GM18867 (cell line): ENCODE data around the gene FAM131C.
"Not testable (repeated sequence)": the region's sequence is repeated elsewhere in the genome, so short reads cannot be mapped to it uniquely, and the experiment has no call there.

Experiments used
- ATAC-seq: cut with Tn5 transposase; IDR thresholded peaks from one replicate; pipeline ENCODE4 v1.9.1; 2021; ENCODE audit warnings: mild to moderate bottlenecking, moderate library complexity; ENCODE audit not compliant: unreplicated experiment

FAM131C gene

DNA sequence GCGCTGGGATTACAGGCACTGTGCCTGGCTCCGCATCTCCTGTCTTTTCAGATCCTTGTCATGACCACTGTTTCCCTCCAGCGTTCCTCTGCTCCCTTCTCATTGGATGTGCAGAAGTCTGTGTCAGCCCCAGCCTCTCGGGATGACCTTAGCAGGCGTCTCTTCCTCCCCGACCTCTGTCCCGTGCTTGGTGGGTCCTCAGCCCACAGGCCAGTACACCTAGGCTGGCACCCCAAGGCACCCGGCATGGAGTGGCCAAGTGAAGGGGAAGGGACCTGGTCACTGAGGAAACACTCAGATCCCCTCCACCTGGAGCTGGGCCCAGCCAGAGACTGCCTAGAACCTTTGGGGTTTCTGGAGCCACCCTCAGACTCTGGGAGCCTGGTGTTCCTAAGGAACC, 32.3 kb downstream of the FAM131C start:
- ATAC-seq: no peak

DNA sequence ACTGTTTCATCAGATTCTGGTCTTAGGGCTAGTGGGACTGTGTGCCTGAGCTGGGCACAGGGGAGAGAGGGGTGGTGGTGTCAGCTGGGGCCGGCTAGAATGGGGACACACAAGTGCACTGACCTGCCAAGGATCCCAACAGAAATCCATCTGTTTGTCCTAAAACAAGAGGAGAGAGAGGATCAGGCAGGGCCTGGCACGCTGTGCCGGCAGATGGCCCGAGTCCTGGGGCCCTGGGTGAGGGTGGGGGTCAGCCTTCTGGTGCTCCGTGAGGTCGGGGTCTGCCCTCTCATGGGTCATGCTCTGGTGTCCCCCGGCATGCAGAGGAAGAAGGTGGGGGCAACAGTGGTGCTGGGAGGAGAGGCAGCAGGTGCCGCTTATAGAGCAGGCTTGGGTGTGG, 33.6 kb downstream of the FAM131C start:
- ATAC-seq: not testable (repeated sequence)

DNA sequence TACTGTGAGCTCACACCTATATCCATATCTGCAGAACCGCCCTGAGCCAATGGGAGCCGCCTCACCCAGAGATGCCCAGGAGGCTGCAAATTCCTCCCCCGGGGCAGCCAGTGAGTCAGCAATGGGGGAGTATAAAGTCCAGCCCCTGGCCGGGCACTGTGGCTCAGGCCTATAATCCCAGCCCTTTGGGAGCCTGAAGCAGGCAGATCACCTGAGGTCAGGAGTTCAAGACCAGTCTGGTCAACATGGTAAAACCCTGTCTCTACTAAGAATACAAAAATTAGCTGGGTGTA, 34.9 kb downstream of the FAM131C start:
- ATAC-seq: no peak

DNA sequence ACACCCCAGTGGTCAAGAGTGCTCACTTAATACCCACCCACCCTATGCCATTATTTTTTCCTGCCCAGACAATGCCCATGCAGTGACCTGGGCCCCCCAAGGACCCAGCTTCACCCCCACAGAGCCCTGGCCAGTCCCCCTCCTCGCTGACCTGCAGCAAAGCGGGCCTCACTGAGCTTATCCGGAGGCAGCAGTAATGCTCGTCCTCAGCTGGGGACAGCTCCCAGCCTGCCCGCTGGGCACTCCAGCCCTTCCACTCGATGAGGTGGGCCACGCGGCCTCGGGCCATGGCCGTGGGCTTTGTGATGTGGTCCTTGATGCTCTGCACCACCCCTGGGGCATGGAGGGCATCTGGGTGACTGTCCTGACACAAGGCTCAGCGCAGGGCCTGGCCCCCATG, 37.0 kb downstream of the FAM131C start:
- ATAC-seq: not testable (repeated sequence)

DNA sequence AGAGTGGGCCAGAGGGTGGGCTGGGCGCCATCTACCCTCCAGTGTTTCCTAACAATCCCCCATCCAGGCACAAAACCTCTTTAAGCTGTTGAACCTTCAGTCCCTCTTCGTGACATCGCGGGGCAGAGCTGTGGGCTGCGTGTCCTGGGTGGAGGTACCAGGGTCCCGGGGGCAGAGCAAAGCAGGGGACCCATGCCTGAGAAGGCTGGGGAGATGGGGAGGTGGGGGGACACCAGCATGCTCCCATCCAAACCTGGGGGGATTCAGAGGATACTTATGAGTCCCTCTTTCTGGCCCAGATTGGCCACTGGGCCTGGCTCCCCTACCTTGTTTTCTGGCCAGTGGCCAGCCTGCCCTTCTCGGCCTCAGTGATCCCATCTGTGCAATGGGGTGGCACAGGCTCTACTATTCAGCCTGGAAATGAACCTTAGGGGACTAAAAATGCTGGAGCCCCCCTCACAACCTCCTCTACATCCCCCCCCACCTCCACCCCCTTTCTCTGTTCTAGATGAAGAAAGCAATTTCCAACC, 40.3 kb downstream of the FAM131C start:
- not testable (repeated sequence) for ATAC-seq

DNA sequence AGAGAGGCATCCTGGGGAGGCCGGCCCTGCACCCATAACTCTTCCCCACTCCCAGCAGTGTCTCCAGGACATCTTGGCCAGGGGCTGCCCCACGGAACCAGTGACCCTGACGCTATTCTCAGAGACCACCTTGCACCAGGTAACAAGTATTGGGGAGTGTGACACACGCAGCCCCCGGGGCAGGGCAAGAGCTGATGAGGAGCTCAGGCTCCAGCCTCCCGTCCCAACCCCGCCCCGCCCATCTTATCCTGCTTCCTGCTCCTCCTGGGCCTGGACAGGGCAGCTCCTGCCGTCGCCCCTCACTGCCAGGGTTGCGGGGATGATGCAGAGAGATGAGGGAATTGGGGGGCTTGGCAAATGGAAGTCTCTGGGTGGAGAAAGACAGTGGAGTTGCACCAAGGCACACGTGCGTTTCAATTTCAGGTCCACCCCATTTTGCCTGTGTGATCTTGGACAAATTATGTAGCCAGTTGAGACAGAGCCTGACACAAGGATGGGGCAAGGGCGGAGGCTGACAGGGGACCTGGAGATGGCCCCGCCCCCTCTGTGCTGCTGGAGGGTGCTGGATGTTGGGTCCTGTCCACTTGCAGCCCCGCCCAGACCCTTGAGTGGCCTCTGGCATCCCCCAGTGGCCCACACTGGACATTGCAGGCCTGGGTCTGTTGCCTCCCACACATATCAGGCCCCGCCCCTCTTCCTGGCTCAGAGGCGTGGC, 40.9 kb downstream of the FAM131C start:
- peak; percentile 56 for ATAC-seq

DNA sequence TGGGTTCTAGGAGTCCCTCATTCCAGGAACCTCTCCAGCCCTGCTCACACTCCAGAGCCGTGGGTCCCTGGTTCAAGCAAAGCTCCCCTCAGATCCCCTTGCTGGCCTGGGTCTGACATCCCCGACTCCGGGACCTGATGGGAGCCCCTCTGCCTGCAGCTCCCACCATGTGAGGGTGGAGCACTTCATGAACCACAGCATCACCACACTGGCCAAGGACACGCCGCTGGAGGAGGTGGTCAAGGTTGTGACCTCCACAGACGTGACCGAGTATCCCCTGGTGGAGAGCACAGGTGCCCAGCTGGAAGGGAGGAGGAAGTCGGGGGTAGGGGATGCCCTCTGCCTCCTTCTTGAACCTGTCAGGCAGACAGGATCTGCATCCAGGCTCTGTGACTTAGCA, 41.9 kb downstream of the FAM131C start:
- no peak for ATAC-seq

DNA sequence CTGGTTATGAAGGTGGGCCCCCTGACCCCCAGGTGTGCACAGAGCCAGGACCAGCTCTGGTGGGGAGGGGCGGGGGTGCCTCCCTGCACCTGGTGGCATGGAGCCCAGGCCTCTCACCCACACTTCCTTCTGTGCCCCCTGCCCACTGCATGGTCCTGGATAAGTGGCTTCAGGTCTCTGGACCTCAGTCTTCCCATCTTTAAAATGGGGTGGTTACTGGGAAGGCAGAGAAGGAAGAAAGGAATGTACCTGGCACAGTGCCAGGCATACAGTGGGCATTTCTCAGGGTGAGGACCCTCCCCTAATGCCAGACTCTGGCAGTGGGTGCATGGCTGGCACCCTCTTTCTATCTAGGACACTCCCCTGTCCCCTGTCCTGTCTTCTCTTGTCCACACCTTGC, 44.2 kb downstream of the FAM131C start:
- ATAC-seq: no peak

DNA sequence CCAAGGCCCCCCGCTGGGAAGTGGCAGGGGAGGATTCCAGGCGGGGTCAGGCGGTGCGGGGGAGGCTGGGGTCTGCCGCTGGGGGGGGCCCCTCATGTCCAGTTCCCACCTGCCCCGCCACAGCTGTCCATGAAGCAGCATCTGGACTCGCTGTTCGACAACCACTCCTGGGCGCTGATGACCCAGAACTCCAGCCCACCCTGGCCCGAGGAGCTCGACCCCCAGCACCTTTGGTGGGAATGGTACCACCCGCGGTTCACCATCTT, 44.5 kb downstream of the FAM131C start:
- ATAC-seq: not testable (repeated sequence)

DNA sequence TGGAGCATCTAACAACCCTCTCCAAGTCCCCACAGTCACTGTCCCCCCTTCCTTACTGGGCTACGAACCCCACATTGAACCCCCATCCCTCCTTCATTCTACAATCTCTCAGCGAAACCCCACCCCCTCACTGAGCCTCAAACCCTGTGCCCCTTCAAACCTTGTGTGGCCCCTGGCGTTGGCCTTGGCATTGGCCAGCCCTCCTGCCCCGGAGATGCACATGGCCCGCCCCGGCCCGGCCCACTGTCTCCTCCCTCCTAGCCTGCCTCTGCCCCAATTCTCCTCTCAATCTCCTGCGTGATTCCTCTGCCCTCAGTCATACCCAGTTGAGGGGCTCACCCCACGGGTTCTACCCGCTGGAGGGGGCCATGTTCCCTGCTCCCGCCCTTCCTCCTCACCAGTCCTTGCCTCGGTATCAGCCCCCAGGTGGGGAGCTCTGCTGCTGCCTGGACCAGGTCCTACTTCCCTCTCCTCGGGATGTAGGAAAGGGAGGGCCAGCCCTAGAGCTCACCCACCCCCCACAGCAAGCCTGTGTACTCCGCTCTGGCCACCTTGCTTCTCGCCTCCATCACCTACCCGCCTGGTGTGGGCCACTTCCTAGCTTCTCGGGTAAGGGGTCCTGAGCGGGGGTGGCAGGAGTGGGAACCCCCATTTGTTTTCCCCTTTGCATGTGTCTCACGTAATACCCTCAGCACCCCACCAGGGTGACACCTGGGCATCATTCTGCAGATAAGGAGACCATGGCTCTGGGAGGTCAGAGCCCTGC, 45.0 kb downstream of the FAM131C start:
- no peak for ATAC-seq

DNA sequence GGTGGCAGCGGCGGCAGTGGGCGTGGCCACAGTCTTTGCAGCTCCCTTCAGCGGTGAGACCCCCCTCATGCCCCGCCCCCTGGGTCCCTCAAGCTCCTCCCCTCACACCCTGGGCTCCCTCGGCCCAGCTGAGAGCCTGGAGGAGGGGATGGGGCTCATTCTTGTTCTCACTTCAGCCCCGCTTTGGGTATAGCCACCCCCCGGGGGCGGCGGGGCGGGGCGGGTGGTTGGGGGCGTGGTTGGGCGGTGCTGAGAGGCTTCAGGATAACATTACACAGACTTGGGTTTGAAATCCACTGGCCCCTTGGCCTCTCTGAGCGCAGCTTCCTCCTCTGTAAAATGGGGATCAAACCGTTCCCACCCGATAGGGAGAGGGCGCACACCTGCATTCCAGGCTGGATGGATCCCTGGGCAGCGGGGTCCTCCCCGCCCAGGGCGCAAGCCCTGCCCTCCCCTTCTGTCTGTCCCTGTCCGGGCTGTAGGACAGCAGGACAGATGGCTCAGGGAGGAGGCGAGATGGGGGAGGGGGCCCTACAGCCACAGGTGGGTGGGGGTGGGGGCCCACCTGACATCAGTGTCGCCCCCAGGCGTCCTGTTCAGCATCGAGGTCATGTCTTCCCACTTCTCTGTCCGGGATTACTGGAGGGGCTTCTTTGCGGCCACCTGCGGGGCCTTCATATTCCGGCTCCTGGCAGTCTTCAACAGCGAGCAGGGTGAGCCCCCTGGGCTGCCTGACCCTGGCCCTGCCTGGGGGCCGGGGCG, 46.5 kb downstream of the FAM131C start:
- no peak for ATAC-seq

DNA sequence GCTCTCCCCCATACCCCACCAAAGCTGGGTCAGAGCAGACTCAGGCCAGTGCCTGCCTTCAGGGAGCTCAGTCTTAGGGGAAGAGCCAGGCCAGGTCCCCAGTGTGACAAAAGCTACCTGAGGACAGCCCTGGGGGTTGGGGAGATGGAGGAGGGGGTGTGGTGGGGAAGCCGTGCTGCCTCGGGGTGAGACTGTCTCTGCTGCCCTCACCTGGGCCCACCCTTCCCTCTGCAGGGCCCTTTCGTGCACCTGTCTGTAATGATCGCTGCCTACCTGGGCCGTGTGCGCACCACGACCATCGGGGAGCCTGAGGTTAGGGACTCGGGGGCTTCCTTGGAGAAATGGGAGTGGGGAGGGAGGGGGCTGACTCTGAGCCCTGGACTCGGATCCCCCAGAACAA, 47.1 kb downstream of the FAM131C start:
- not testable (repeated sequence) for ATAC-seq

DNA sequence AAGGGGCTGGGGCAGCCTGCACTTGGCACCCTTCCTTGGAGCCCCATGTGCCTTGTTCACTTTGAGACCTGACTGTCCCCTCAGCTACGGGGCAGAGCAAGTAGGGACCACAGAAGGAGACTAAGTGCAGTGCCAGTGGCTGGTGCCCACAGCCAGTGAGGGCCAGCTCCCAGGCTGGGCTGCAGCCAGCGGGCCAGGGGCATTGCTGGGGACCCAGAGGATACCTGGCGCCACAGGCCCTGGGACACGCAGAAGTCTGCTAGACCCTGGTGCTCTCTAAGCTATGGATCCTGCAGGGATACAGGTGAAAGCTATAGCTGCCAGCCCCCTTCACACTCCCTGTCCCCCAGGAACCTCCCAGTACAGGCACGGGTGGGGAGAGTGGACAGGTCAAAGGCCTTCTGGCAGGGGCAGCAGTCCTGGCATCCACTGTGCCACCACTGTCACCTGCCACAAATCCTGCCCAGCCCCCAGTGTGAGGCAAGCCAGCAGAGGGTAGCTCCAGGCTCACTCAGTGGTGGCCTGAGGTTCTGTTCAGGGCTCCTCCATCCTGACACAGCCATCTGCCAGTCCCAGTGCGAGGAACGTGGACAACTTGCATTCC, 50.3 kb downstream of the FAM131C start:
- no peak for ATAC-seq

DNA sequence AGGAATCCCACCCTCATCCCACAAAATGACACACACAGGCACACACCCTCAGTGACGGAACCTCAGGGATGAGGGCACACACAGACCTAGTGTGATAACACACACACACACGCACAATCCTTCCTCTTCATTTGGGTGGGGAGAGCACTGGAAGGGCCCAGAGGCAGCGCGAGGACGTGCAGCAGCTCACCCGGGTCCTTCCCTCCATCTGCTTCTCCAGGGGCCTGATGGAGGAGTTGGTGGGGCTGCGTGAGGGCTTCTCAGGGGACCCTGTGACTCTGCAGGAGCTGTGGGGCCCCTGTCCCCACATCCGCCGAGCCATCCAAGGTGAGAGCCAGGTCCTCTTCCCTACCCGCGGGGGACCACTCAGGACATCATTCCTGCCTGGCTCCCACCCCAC, 51.1 kb downstream of the FAM131C start:
- ATAC-seq: no peak

DNA sequence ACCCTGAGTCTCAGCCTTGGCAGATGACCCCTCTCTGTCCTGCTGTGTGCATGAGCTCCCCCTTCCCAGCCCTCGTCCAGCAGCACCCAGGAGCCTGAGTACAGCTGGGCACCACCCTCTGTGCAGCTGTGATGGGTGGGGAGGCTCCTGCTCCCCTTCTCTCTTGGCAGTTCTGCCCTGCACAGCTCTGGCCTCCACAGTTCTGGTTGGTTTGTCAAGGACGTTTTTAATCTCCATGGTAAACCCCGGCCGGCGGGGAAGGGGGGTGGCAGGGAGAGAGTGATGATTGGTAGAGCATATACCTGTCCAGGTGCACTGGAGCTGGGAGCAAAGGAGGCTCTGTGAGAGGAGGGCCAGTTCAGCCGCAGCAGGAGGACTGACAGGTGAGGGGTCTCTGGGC, 51.8 kb downstream of the FAM131C start, which contains the start of gene CLCNKA:
Gene CLCNKA (plus strand): TSS at position 356 of the 400 bp plus-strand sequence. CDS start 584 bp downstream, outside the sequence.
- no peak for ATAC-seq

DNA sequence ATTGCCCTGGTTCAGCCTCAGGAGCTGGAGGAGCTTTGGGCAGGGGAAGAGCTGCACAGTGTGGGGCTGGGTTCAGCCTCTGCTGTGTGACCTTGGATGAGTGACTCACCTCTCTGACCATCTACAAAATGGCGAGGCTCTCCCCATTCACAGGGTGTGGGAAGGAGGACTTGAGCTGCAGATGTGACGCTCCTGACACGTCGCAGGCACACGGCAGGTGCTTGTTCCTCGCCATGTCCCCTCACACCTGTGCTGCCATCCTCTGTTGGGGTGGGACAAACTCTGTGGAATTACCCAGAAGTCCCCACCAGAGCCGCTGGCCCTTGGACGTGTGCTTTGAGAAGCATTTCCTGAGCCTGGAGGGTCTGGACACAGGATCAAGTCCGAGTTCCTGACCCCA, 52.6 kb downstream of the FAM131C start:
- not testable (repeated sequence) for ATAC-seq

DNA sequence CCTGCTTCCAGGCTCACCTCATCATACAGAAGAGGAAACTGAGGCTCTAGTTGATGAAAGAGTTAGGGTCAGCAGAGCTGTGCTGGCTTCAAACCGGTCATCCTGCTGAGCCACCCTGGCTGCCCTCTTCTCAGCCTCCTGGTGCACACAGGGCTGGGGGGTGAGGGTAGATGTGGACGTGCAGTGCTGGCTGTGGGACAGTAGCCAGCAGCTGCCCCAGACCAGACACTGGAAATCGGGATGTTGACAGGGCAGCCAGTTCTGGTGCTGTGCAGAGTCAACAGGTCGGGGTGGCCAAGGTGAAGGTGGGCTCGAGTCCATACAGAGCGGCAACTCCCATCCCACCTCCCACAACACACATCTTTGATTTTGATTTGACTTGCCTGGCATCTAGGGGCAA, 53.1 kb downstream of the FAM131C start:
- no peak for ATAC-seq

DNA sequence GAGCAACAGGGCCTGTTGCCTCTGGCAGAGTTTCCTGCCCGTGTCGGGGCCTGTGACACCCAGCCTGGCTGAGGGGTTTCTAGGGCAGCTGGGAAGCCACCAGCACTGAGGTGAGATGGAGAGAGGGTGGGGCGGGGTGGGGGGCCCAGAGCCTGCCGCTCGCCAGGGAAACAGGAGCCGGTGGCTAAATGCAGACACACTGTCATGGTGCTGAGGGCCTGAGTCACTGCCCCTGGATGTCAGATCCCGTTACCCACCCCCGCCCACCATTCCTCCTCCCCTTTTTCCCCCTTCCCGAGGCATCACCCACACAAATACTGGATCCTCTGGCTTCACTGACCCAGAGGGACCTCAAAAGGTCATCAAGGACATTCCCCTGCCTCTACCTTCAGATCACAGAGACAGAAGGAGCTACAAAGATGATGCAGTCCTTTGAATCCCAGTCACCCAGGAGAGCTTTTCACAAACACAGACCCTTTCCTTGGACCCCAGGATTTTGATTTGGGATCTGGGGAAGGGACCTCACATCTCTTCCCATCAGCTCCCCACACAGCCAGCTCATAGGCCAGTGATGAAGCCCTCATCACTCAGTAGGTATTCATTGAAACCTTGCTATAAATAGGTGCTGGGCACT, 53.7 kb downstream of the FAM131C start:
- no peak for ATAC-seq

DNA sequence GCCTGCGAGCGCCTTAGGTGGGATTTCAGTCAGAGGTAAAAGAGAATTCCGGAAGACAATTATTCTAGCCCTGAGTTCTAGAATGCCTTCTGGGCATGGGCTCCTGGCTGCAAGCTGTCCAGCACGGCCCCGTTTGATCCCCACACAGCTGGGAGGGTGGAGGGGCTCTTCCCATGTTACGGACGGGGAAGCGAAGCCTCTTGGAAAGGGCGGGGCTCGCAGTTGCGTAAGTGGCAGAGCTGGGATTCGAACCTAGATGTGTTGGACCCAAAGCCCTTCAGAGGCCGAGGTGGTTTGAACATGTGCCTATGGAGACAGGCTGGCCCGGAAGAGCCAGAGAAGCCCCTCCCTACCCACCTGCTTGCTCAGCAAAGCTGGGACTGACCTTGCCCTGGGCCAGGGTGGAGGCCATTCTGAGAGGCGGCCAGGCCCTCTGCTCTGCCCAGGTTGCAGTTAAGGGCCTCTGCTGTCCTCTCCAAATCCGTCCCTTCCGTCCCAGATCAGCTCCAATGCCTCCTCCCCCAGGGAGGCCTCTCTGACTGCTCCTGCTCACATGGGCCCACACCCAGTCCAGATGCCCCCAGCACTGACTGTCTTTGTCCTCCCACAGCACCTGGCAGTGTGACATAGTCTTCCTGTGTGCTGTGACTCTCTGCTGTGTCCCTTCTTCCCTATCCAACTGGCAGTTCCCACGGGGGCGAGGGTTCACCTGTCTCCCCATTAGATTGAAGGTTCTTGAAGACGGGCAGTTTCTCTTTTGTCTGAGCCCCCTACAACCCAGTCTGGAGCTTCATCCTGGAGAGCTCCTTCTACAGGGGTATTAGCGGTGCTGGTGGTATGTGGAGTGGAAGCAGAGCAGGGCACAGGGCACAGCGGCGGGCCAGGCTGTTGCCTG, 54.5 kb downstream of the FAM131C start:
- no peak for ATAC-seq

DNA sequence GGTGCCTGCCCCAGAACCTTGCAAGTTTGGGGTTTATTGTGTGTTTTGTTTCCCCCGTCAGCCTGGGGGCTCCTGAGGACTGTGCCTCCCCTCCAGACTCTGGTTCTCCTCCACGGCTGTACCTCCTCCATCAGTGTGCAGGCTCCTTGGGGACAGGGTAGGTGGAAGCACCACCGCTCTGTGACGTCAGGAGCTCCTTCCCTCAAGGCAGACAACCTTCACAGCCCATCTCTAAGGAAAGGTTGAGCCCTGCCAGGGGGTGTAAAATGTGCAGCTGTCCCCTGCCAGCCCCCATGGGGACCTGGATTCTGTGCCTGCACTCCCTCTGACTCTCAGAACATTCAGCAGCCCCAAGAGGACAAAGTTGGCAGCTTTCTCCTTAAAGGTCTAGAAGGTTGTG, 55.1 kb downstream of the FAM131C start:
- no peak for ATAC-seq
